Measurements from ENCODE around the gene MALT1. TPM values are rescaled to one million over a fixed set of nuclear protein-coding genes. Genes with fewer than 3 reads are reported as not detected.

The MALT1 gene
- total and polyA plus RNA-seq, 2 experiments from 2014 or later = 5.2 to 18.8 TPM

DNA sequence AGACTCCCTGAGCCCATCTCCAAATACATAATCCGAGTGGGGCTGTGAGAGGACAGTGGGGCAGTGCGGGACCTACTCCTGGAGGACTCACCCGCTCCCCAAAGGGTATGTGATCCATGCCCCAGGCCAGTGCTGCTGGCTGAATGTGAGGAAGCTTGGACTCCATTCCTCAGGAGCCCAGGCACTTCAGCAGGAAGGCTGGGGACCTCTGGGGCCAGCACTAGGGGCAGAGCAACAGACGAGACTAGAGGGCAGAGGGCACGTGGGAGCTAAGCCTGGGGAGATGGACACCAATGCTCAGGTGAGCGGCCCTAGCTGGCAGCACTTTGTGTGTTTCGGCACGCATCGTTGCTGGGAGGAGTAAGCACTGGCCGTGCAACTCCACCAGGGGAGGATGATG is 84.9 kb downstream of the MALT1 start:
- no peaks in the 10 kb centered on the region for H3K36me3 ChIP-seq (ENCODE audit: insufficient read depth)
- Mint-ChIP-seq H3K27ac (no peak overlapping the region), H3K36me3 (ENCODE audit: low read depth) (no peaks in the 10 kb centered on the region; the same call in 2 of the 3 replicates), H3K4me3 (no peak overlapping the region), H3K27me3 (ENCODE audit: insufficient read depth, low read depth, poor library complexity) (no peaks in the 10 kb centered on the region), H3K9me3 (no peaks in the 10 kb centered on the region), H3K4me1 (peaks cover 8% of the 10 kb centered on the region)
- H3K27me3 ChIP-seq (ENCODE audit: insufficient read depth) = no peaks in the 10 kb centered on the region
- H2AFZ ChIP-seq = no peak overlapping the region
- no peak overlapping the region for H3K4me2 ChIP-seq
- H3K4me3 ChIP-seq = no peak overlapping the region
- no peak for TF ChIP-seq CREB1 (CRISPR knock-in tag; IDR thresholded peaks at IDR 0.05; ENCODE audit: low read depth)
- TF ChIP-seq EZH2phosphoT487 (IDR thresholded peaks at IDR 0.05; ENCODE audit: unreplicated experiment) = no peak
- TF ChIP-seq, protein P1, sequence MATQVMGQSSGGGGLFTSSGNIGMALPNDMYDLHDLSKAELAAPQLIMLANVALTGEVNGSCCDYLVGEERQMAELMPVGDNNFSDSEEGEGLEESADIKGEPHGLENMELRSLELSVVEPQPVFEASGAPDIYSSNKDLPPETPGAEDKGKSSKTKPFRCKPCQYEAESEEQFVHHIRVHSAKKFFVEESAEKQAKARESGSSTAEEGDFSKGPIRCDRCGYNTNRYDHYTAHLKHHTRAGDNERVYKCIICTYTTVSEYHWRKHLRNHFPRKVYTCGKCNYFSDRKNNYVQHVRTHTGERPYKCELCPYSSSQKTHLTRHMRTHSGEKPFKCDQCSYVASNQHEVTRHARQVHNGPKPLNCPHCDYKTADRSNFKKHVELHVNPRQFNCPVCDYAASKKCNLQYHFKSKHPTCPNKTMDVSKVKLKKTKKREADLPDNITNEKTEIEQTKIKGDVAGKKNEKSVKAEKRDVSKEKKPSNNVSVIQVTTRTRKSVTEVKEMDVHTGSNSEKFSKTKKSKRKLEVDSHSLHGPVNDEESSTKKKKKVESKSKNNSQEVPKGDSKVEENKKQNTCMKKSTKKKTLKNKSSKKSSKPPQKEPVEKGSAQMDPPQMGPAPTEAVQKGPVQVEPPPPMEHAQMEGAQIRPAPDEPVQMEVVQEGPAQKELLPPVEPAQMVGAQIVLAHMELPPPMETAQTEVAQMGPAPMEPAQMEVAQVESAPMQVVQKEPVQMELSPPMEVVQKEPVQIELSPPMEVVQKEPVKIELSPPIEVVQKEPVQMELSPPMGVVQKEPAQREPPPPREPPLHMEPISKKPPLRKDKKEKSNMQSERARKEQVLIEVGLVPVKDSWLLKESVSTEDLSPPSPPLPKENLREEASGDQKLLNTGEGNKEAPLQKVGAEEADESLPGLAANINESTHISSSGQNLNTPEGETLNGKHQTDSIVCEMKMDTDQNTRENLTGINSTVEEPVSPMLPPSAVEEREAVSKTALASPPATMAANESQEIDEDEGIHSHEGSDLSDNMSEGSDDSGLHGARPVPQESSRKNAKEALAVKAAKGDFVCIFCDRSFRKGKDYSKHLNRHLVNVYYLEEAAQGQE (IDR thresholded peaks at IDR 0.05; ENCODE audit: unreplicated experiment) = no peak
- TF ChIP-seq ZNF331 (CRISPR knock-in tag; IDR thresholded peaks at IDR 0.05; ENCODE audit: low read depth) = no peak
- TF ChIP-seq NANOG (IDR thresholded peaks at IDR 0.05; ENCODE audit: borderline replicate concordance) = no peak
- TF ChIP-seq, protein P2, sequence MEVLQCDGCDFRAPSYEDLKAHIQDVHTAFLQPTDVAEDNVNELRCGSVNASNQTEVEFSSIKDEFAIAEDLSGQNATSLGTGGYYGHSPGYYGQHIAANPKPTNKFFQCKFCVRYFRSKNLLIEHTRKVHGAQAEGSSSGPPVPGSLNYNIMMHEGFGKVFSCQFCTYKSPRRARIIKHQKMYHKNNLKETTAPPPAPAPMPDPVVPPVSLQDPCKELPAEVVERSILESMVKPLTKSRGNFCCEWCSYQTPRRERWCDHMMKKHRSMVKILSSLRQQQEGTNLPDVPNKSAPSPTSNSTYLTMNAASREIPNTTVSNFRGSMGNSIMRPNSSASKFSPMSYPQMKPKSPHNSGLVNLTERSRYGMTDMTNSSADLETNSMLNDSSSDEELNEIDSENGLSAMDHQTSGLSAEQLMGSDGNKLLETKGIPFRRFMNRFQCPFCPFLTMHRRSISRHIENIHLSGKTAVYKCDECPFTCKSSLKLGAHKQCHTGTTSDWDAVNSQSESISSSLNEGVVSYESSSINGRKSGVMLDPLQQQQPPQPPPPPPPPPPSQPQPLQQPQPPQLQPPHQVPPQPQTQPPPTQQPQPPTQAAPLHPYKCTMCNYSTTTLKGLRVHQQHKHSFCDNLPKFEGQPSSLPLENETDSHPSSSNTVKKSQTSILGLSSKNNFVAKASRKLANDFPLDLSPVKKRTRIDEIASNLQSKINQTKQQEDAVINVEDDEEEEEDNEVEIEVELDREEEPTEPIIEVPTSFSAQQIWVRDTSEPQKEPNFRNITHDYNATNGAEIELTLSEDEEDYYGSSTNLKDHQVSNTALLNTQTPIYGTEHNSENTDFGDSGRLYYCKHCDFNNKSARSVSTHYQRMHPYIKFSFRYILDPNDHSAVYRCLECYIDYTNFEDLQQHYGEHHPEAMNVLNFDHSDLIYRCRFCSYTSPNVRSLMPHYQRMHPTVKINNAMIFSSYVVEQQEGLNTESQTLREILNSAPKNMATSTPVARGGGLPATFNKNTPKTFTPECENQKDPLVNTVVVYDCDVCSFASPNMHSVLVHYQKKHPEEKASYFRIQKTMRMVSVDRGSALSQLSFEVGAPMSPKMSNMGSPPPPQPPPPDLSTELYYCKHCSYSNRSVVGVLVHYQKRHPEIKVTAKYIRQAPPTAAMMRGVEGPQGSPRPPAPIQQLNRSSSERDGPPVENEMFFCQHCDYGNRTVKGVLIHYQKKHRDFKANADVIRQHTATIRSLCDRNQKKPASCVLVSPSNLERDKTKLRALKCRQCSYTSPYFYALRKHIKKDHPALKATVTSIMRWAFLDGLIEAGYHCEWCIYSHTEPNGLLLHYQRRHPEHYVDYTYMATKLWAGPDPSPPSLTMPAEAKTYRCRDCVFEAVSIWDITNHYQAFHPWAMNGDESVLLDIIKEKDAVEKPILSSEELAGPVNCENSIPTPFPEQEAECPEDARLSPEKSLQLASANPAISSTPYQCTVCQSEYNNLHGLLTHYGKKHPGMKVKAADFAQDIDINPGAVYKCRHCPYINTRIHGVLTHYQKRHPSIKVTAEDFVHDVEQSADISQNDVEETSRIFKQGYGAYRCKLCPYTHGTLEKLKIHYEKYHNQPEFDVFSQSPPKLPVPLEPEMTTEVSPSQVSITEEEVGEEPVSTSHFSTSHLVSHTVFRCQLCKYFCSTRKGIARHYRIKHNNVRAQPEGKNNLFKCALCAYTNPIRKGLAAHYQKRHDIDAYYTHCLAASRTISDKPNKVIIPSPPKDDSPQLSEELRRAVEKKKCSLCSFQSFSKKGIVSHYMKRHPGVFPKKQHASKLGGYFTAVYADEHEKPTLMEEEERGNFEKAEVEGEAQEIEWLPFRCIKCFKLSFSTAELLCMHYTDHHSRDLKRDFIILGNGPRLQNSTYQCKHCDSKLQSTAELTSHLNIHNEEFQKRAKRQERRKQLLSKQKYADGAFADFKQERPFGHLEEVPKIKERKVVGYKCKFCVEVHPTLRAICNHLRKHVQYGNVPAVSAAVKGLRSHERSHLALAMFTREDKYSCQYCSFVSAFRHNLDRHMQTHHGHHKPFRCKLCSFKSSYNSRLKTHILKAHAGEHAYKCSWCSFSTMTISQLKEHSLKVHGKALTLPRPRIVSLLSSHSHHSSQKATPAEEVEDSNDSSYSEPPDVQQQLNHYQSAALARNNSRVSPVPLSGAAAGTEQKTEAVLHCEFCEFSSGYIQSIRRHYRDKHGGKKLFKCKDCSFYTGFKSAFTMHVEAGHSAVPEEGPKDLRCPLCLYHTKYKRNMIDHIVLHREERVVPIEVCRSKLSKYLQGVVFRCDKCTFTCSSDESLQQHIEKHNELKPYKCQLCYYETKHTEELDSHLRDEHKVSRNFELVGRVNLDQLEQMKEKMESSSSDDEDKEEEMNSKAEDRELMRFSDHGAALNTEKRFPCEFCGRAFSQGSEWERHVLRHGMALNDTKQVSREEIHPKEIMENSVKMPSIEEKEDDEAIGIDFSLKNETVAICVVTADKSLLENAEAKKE (CRISPR knock-in tag; IDR thresholded peaks at IDR 0.05) = no peak
- TF ChIP-seq, protein P3, sequence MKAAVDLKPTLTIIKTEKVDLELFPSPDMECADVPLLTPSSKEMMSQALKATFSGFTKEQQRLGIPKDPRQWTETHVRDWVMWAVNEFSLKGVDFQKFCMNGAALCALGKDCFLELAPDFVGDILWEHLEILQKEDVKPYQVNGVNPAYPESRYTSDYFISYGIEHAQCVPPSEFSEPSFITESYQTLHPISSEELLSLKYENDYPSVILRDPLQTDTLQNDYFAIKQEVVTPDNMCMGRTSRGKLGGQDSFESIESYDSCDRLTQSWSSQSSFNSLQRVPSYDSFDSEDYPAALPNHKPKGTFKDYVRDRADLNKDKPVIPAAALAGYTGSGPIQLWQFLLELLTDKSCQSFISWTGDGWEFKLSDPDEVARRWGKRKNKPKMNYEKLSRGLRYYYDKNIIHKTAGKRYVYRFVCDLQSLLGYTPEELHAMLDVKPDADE (IDR thresholded peaks at IDR 0.05) = no peak
- TF ChIP-seq ZNF114 (CRISPR knock-in tag; IDR thresholded peaks at IDR 0.05) = no peak
- no peak for TF ChIP-seq EZH2 (IDR thresholded peaks at IDR 0.05; ENCODE audit: low read depth, unreplicated experiment)
- H3K4me1 ChIP-seq (ENCODE audit: insufficient read depth) = no peaks in the 10 kb centered on the region
- no peaks in the 10 kb centered on the region for H3K79me2 ChIP-seq (replicated peaks; ENCODE audit: insufficient read depth)
- H3K27ac ChIP-seq (ENCODE audit: low read depth) = no peak overlapping the region
- no peak for DNase-seq (ENCODE audit: low spot score)
- H4K20me1 ChIP-seq (replicated peaks; ENCODE audit: insufficient read depth) = no peaks in the 10 kb centered on the region
- 0 out of 2 replicates have a peak, but pooled peaks cover 8% of the 10 kb centered on the region for H3K9me2 ChIP-seq (ENCODE audit: insufficient read depth)
- no peak for ATAC-seq
- H3F3A ChIP-seq (replicated peaks; ENCODE audit: low read depth) = no peaks in the 10 kb centered on the region
